Measurements from ENCODE around the gene CHPF.

Gene CHPF

GRCh38 chr2:219492575-219492974 lies 51.0 kb downstream of the CHPF start:
- DNase-seq = no peak

- DNase-seq = no peak
Observed at GRCh38 chr2:219491278-219491963, 52.2 kb downstream of the CHPF start.

- DNase-seq = no peak
Observed at GRCh38 chr2:219490600-219491130, 52.9 kb downstream of the CHPF start.

GRCh38 chr2:219490186-219490585 lies 53.4 kb downstream of the CHPF start:
- no peak for DNase-seq

GRCh38 chr2:219489315-219489714 lies 54.3 kb downstream of the CHPF start:
- DNase-seq = no peak
